GM21390 (cell line): Measurements from ENCODE around the gene DCAF5.
"Not testable (repeated sequence)": the region's sequence is repeated elsewhere in the genome, so short reads cannot be mapped to it uniquely, and the experiment has no call there.

Experiments
- ATAC-seq: cut with Tn5 transposase; IDR thresholded peaks from one replicate; pipeline ENCODE4 v1.9.1; 2021; ENCODE audit not compliant: unreplicated experiment

The DCAF5 gene

GRCh38 chr14:69043596-69044260 lies 109.2 kb downstream of the DCAF5 start:
- ATAC-seq = no peak

DNA sequence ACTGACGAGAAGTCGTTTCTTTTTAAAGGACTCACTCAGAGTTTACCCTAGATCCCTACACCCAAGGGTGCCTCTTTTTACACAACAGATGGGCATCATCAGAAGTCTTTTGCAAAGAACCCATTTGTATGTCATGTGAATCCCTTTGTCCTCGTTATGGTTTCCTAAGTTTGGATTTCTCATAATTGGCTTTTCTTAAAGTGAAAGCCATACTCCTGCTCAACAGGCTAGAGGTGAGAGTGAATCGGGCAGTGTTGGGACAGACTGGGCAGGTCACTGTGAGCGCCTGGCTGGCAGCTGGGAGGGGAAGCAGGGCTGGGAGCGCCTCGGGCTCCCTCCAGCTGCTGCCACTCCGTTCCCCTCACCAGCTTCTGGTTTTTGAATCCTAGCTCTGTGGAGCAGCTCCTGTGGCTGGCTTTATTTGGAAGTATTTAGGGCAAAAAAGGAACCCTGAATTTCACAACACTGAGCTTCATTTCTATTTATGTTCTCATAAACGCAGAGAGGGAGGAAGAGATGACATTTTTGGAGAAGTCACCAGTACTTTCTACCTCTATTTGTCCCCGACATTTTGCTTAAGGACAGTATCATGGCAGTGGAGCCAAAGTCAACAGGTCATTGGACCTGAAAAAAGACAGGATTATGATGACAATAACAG lies 110.0 kb downstream of the DCAF5 start:
- no peak for ATAC-seq

GRCh38 chr14:69042299-69042698 lies 110.6 kb downstream of the DCAF5 start:
- ATAC-seq = no peak

DNA sequence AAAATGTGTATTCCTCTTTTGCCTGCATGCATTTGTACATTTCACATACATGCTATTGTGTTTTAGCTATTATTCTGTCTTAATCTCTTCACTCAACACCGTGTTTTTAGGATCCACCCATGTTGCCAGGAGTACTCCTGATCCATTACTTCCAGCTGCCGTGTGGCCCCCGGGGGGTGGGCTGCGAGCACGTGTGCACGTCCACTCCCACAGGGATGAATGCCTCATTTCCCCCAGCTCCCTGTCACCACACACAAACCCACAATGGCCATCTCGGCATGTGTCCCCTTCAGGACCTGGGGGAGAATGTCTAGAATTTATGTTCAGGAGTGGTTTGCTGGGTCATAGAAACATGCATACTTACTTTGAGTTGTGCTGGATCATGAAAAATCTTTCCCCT lies 111.1 kb downstream of the DCAF5 start:
- no peak for ATAC-seq

DNA sequence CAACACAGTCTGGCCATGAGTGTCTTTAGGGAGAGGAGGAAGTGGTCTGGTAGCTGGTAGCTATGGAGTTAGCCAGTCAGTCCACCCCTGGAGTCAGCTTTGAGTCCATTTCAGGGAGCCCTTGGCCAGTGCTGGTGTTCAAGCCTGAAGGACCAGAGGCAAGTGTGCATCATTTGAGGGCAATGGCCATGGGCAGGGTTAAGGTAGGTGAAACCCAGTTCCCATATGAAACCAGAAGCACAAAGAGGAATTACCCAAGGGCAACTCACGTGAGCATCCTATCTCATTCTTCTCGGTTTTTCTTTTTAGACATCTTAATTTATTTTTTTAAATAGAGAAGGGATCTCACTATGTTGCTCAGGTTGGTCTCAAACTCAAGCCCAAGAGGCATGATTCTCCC lies 112.6 kb downstream of the DCAF5 start:
- ATAC-seq = no peak

DNA sequence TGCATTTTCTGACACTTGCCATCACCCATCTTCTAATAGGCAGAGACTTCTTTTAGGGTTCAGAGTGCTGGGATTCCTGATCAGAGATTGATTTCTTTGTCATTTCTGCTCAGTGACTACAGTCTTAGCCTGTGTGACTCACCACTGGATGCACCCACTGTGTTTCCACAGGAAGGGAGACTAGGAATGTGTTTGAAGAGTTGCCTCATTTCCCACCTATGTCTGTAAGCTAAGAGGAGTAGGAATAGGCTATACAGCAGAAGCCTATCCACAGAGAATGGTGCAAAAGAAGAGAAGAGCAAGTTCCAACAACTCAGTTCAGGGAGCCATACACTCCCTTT lies 113.7 kb downstream of the DCAF5 start:
- no peak for ATAC-seq

DNA sequence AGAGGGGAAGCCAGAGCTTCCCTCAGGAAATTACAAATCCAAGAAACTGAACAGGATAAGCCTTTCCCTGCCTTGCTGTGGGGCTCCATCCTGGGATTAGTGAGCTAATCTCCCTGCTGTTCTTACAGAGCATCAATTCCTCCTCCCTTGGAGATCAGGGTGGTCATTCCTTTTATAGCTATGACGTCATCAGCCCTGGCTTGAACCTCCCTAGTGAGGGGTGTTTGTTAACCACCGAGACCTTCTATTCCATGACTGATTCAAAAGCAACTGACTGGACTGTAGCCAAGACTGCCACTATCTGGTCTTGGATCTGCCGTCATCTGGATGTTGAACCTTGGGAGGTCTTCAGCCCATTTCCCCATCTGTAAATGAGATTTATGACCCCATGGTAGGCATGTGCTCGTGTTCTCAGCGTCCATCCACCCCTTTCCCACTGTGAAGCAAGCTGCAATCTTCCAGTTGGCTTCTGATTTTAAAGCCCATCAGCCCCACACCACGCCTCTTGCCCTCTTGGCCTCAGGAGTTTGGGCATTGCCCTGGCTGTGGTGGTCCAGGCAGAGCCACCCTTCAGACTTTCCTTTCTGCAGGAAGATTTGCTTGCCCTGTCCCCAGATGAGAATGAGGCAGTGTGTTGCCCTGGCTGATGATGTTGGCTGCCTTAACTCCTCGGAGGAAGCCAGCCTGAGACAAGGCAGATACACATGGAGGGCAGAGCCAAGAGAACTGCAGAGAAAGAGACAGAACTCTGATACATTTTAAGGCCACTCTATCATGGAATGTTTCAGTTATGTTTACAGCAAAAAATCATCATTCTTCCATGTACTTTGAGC lies 114.2 kb downstream of the DCAF5 start:
- no peak for ATAC-seq

- ATAC-seq = no peak
Observed at GRCh38 chr14:69037790-69038454, 115.0 kb downstream of the DCAF5 start.

GRCh38 chr14:69036757-69037506 lies 116.0 kb downstream of the DCAF5 start:
- no peak for ATAC-seq

DNA sequence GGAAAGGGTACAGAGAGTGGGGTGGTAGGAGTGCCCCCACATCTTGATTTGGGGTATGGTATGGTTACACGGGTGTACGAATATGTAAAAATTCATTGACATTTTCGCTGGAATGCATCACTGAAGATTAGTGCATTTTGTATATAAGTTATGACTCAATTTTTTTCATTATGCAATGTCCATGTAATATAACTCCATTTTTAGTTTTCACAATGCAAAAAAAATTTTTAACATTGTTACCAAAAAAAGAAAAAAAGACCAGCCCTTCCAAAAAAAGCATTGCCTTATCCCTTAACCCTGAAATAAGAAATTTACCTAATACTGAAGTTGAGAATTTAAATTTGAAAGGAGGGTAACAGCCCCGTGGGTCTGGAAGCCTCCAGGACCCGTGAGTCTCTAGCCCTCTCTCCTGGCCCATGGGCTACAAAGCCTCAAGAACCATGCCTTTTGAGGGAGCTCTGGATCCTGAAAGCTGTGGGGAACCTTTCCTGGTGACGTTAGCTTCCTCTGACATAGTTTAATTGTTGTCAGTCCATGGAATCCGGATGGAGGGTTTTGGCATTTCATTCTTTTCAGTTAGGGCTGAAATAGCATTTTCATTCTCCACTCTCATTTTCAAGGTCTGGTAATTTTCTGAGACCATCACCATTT lies 118.2 kb downstream of the DCAF5 start:
- no peak for ATAC-seq

- ATAC-seq = no peak
Observed at GRCh38 chr14:69027242-69027913, 125.5 kb downstream of the DCAF5 start.

DNA sequence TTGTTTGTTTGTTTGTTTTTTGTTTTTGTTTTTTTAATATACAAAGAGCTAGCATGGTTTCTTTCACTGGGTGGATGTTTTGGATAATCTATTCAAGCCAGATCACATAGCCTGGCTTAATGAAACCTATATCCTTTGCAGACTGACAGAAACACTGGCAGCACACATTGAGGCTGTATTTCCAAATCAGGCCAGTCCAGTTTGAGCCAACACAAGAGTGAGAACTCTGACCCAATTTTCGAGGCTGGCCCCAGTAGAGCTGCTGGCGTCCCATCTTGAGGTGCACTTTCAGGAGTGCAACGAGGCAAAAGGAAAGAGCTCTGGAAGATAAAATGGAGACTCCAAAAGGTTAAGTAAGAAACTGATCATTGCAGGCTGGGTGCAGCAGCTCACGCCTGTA lies 129.9 kb downstream of the DCAF5 start:
- ATAC-seq = no peak

GRCh38 chr14:69022093-69022492 lies 130.8 kb downstream of the DCAF5 start:
- not testable (repeated sequence) for ATAC-seq

GRCh38 chr14:69017706-69018105 lies 135.2 kb downstream of the DCAF5 start:
- ATAC-seq = no peak

GRCh38 chr14:69014829-69015259 lies 138.1 kb downstream of the DCAF5 start:
- no peak for ATAC-seq

GRCh38 chr14:69013943-69014782 lies 138.8 kb downstream of the DCAF5 start:
- ATAC-seq = no peak

GRCh38 chr14:69012256-69012953 lies 140.5 kb downstream of the DCAF5 start:
- ATAC-seq = no peak

- ATAC-seq = no peak
Observed at GRCh38 chr14:69010648-69011047, 142.3 kb downstream of the DCAF5 start.
